NB4 (cell line): ENCODE results near the gene SRSF9.

Source experiments
- CTCF ChIP-seq: IDR thresholded peaks from one replicate; pipeline ENCODE4 v1.5.1; 2012; ENCODE audit warnings: low read depth, low read length
- MYC ChIP-seq: IDR thresholded peaks from 2 replicates; pipeline ENCODE4 v1.6.1; 2011; ENCODE audit warnings: low read depth, low read length
- POLR2A ChIP-seq: IDR thresholded peaks from 2 replicates; pipeline ENCODE4 v1.6.1; 2011; ENCODE audit warnings: mild to moderate bottlenecking; ENCODE audit not compliant: insufficient read length; ENCODE audit errors: extremely low read depth

DNA sequence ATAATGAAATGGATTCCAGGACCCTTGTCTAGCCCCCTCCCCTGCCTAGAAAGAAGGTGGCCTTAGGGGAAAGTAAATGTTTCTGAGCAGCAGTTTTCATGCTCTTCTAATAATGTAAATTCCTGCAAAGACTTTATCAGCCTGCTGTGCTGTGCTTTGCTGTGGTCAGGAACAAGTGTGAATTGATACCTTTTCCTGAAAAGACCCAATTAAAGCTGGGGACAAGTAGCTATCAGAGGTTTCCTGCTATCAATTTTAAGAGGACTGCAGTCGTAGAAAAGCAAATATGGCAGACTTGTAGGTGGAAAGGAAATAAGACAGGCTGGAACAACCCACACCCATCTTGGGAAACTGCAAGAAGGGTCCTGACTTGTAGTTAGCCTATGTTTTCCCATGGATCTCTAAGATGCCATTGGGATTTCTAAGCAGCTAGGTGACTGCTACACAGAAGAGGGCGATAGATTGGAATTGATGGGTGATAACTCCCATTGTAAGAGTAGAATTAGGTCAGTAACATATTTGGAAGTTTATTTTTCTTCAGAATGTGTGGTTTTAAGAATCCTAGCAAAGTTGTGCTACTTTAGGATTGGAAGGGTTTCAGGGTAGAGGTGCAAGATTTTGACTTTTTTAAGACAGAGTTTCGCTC, 29.4 kb upstream of the SRSF9 start:
- TF ChIP-seq POLR2A (no peak), CTCF (no peak), MYC (no peak)
